Neural cell (in vitro differentiated cells): ENCODE data around the gene CDCA5. TPM values are rescaled to one million over a fixed set of nuclear protein-coding genes. Genes with fewer than 3 reads are reported as not detected.

Experiments
- H2AFZ ChIP-seq: fragments of 200-600, 300-800 bp; sonication (generic), shearing (Covaris generic); 2 replicates; pipeline ENCODE4 v1.6.0; 2014; ENCODE audit warnings: low read depth, mild to moderate bottlenecking, antibody characterized with exemption, low read length, moderate library complexity
- H3F3A ChIP-seq: fragments of 200-600 bp; shearing (Covaris generic); 2 replicates; pipeline ENCODE4 v1.6.1; 2016; ENCODE audit warnings: mild to moderate bottlenecking, moderate library complexity, mixed read lengths, antibody characterized with exemption, low read length; ENCODE audit not compliant: insufficient read depth, poor library complexity, severe bottlenecking
- H3K27ac ChIP-seq: fragments of 200-600, 300-800 bp; sonication (generic), shearing (Covaris generic); 2 replicates; pipeline ENCODE4 v1.5.1; 2014; ENCODE audit warnings: mild to moderate bottlenecking, low read length, moderate library complexity
- H3K27me3 ChIP-seq: fragments of 300-800, 200-600 bp; sonication (generic), shearing (Covaris generic); 2 replicates; pipeline ENCODE4 v1.6.0; 2014; ENCODE audit warnings: mild to moderate bottlenecking, low read depth, low read length, moderate library complexity; ENCODE audit not compliant: insufficient read depth
- H3K36me3 ChIP-seq: fragments of 300-800, 200-600 bp; sonication (generic), shearing (Covaris generic); 2 replicates; pipeline ENCODE4 v1.5.1; 2014; ENCODE audit warnings: mild to moderate bottlenecking, antibody characterized with exemption, low read length, moderate library complexity; ENCODE audit not compliant: insufficient read depth
- H3K4me2 ChIP-seq: fragments of 300-800, 200-600 bp; sonication (generic), shearing (Covaris generic); 2 replicates; pipeline ENCODE4 v1.6.0; 2014; ENCODE audit warnings: mild to moderate bottlenecking, low read length
- H3K4me3 ChIP-seq: fragments of 300-800, 200-600 bp; sonication (generic), shearing (Covaris generic); 2 replicates; pipeline ENCODE4 v1.5.1; 2014; ENCODE audit warnings: mild to moderate bottlenecking, low read length, moderate library complexity
- H3K79me2 ChIP-seq: fragments of 200-600 bp; shearing (Covaris generic); replicated peaks from 2 replicates; pipeline ENCODE4 v1.6.0; 2014; ENCODE audit warnings: mild to moderate bottlenecking, low read length, moderate library complexity; ENCODE audit not compliant: insufficient read depth
- H3K9ac ChIP-seq: fragments of 300-800, 200-600 bp; sonication (generic), shearing (Covaris generic); 2 replicates; pipeline ENCODE4 v1.6.1; 2016; ENCODE audit warnings: mild to moderate bottlenecking, low read length, mixed read lengths
- H3K9me2 ChIP-seq: fragments of 200-600 bp; shearing (Covaris generic); 2 replicates; pipeline ENCODE4 v1.6.1; 2016; ENCODE audit warnings: mild to moderate bottlenecking, low read length, mixed read lengths; ENCODE audit not compliant: insufficient read depth
- H3K9me3 ChIP-seq: fragments of 200-600, 300-800 bp; sonication (generic), shearing (Covaris generic); 2 replicates; pipeline ENCODE4 v1.6.1; 2016; ENCODE audit warnings: mild to moderate bottlenecking, mixed run types, low read length, moderate library complexity, mixed read lengths
- H4K20me1 ChIP-seq: fragments of 200-600 bp; shearing (Covaris generic); 2 replicates; pipeline ENCODE4 v1.6.1; 2016; ENCODE audit warnings: mild to moderate bottlenecking, mixed run types; ENCODE audit not compliant: insufficient read depth
- EP300 ChIP-seq: fragments of 450-650 bp; conservative IDR thresholded peaks from 2 replicates; pipeline ENCODE4 v1.6.1; 2014; ENCODE audit warnings: antibody characterized with exemption, mild to moderate bottlenecking, moderate library complexity; ENCODE audit not compliant: poor library complexity, severe bottlenecking
- EZH2 ChIP-seq: fragments of 200-600, 300-800 bp; shearing (Covaris generic), sonication (generic); IDR thresholded peaks from 2 replicates; pipeline ENCODE4 v1.6.1; 2014; ENCODE audit warnings: antibody characterized with exemption, low read length, borderline replicate concordance, mild to moderate bottlenecking; ENCODE audit not compliant: insufficient read depth, poor library complexity, severe bottlenecking
- MXI1 ChIP-seq: fragments of 450-650 bp; conservative IDR thresholded peaks from 2 replicates; pipeline ENCODE4 v1.6.1; 2014; ENCODE audit warnings: antibody characterized with exemption, mild to moderate bottlenecking; ENCODE audit not compliant: poor library complexity, severe bottlenecking
- POLR2AphosphoS5 ChIP-seq: IDR thresholded peaks from 2 replicates; pipeline ENCODE4 v1.6.1; 2012
- RAD21 ChIP-seq: fragments of 450-650 bp; conservative IDR thresholded peaks from 2 replicates; pipeline ENCODE4 v1.6.1; 2014; ENCODE audit warnings: antibody characterized with exemption, mild to moderate bottlenecking, moderate library complexity
- SMC3 ChIP-seq: fragments of 450-650 bp; conservative IDR thresholded peaks from 2 replicates; pipeline ENCODE4 v1.6.1; 2014; ENCODE audit warnings: antibody characterized with exemption, mild to moderate bottlenecking, moderate library complexity; ENCODE audit not compliant: poor library complexity
- TAF1 ChIP-seq: IDR thresholded peaks from 2 replicates; pipeline ENCODE4 v1.6.1; 2012; ENCODE audit warnings: low read depth
- polyA plus RNA-seq: library from polyadenylated mRNA; depleted of rRNA; stranded (reverse); fragments of >200 nt; gene quantifications from 2 replicates; pipeline ENCODE4 v1.2.3, GENCODE V29; 2014
- TF ChIP-seq, protein P1 (sequence below): fragments of 450-650 bp; IDR thresholded peaks from 2 replicates; pipeline ENCODE4 v1.5.1; 2014; ENCODE audit warnings: antibody characterized with exemption, mild to moderate bottlenecking, moderate library complexity; ENCODE audit not compliant: poor library complexity, severe bottlenecking
- TF ChIP-seq, protein P2 (sequence below): IDR thresholded peaks from 2 replicates; pipeline ENCODE4 v1.6.1; 2012; ENCODE audit warnings: borderline replicate concordance

The CDCA5 gene
- polyA plus RNA-seq, 1 donor from 2014 or later, result 2.3 TPM

DNA sequence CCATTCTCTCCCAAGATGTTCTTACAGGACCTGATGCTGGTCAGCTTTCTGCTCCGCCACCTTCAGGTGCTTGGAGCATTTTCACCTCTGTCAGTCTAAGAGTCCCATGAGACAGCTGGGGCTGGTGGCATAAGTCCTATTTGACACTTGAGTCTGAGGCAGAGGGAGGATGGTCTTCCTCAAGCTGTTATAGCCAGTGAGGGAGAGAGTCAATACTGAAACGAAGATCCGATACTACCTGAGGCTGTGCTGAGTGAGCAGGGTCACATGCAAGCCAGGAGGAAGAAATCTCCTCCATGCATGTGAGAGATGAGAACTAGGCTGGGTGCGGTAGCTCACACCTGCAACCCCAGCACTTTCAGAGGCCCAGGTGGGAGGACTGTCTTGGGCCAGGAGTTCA lies 5.8 kb upstream of the CDCA5 start:
- Histone ChIP-seq H3K79me2 (peaks cover 8% of the 10 kb centered on the region), H3K27ac (no peak overlapping the region), H3K9ac (no peak overlapping the region), H2AFZ (no peak overlapping the region), H3K9me3 (no peaks in the 10 kb centered on the region), H3K27me3 (no peaks in the 10 kb centered on the region), H3K4me3 (no peak overlapping the region), H4K20me1 (no peaks in the 10 kb centered on the region), H3K4me2 (no peak overlapping the region), H3F3A (no peaks in the 10 kb centered on the region), H3K9me2 (no peaks in the 10 kb centered on the region), H3K36me3 (no peaks in the 10 kb centered on the region)
- TF ChIP-seq, protein P1, sequence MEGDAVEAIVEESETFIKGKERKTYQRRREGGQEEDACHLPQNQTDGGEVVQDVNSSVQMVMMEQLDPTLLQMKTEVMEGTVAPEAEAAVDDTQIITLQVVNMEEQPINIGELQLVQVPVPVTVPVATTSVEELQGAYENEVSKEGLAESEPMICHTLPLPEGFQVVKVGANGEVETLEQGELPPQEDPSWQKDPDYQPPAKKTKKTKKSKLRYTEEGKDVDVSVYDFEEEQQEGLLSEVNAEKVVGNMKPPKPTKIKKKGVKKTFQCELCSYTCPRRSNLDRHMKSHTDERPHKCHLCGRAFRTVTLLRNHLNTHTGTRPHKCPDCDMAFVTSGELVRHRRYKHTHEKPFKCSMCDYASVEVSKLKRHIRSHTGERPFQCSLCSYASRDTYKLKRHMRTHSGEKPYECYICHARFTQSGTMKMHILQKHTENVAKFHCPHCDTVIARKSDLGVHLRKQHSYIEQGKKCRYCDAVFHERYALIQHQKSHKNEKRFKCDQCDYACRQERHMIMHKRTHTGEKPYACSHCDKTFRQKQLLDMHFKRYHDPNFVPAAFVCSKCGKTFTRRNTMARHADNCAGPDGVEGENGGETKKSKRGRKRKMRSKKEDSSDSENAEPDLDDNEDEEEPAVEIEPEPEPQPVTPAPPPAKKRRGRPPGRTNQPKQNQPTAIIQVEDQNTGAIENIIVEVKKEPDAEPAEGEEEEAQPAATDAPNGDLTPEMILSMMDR, result no peak
- TF ChIP-seq EZH2 (no peak), POLR2AphosphoS5 (no peak), SMC3 (no peak), TAF1 (no peak), EP300 (no peak), MXI1 (no peak), RAD21 (no peak)
- TF ChIP-seq, protein P2, sequence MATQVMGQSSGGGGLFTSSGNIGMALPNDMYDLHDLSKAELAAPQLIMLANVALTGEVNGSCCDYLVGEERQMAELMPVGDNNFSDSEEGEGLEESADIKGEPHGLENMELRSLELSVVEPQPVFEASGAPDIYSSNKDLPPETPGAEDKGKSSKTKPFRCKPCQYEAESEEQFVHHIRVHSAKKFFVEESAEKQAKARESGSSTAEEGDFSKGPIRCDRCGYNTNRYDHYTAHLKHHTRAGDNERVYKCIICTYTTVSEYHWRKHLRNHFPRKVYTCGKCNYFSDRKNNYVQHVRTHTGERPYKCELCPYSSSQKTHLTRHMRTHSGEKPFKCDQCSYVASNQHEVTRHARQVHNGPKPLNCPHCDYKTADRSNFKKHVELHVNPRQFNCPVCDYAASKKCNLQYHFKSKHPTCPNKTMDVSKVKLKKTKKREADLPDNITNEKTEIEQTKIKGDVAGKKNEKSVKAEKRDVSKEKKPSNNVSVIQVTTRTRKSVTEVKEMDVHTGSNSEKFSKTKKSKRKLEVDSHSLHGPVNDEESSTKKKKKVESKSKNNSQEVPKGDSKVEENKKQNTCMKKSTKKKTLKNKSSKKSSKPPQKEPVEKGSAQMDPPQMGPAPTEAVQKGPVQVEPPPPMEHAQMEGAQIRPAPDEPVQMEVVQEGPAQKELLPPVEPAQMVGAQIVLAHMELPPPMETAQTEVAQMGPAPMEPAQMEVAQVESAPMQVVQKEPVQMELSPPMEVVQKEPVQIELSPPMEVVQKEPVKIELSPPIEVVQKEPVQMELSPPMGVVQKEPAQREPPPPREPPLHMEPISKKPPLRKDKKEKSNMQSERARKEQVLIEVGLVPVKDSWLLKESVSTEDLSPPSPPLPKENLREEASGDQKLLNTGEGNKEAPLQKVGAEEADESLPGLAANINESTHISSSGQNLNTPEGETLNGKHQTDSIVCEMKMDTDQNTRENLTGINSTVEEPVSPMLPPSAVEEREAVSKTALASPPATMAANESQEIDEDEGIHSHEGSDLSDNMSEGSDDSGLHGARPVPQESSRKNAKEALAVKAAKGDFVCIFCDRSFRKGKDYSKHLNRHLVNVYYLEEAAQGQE, result no peak

GRCh38 chr11:65087827-65088226 lies 4.0 kb upstream of the CDCA5 start:
- Histone ChIP-seq H2AFZ (no peak overlapping the region), H4K20me1 (no peaks in the 10 kb centered on the region), H3K9me2 (no peaks in the 10 kb centered on the region), H3K27ac (no peak overlapping the region), H3K27me3 (no peaks in the 10 kb centered on the region), H3K4me2 (no peak overlapping the region), H3K79me2 (peaks cover 21% of the 10 kb centered on the region), H3F3A (no peaks in the 10 kb centered on the region), H3K36me3 (no peaks in the 10 kb centered on the region), H3K4me3 (no peak overlapping the region), H3K9ac (no peak overlapping the region), H3K9me3 (no peaks in the 10 kb centered on the region)
- TF ChIP-seq, protein P2, result no peak
- TF ChIP-seq POLR2AphosphoS5 (no peak), TAF1 (no peak), RAD21 (no peak), MXI1 (no peak), EP300 (no peak), SMC3 (no peak), EZH2 (no peak)
- TF ChIP-seq, protein P1, result no peak
